H1 (cell line): ENCODE data around the gene DLL1.
A peak's percentile ranks its signal among the peaks of the same experiment; 100 is the strongest.

Experiments
- ATF3 ChIP-seq: IDR thresholded peaks from 2 replicates; pipeline ENCODE4 v1.6.1; 2011; ENCODE audit warnings: low read depth, mild to moderate bottlenecking, low read length; ENCODE audit not compliant: insufficient read depth
- CHD2 ChIP-seq: IDR thresholded peaks from 2 replicates; pipeline ENCODE4 v1.6.1; 2012; ENCODE audit warnings: low read length, improper control_type of control experiment
- CTCF ChIP-seq, 3 experiments: IDR thresholded peaks; 1 replicate in 2 of 3; 2 replicates in 1 of 3; pipeline versions ENCODE4 v1.5.1 to v1.6.1; 2011; ENCODE audit warnings: low read length in 3 of 3, mild to moderate bottlenecking in 3 of 3, inconsistent platforms in 2 of 3, low read depth in 1 of 3, moderate library complexity in 1 of 3; ENCODE audit not compliant: insufficient read depth in 1 of 3; ENCODE audit errors: control extremely low read depth in 1 of 3
- JUN ChIP-seq: IDR thresholded peaks from 2 replicates; pipeline ENCODE4 v1.6.1; 2011; ENCODE audit warnings: low read depth, mild to moderate bottlenecking, improper control_type of control experiment, low read length
- JUND ChIP-seq: IDR thresholded peaks from 2 replicates; pipeline ENCODE4 v1.6.1; 2011; ENCODE audit warnings: mild to moderate bottlenecking, improper control_type of control experiment, low read length
- MAX ChIP-seq: IDR thresholded peaks from 2 replicates; pipeline ENCODE4 v1.6.1; 2012; ENCODE audit warnings: inconsistent platforms
- POLR2A ChIP-seq, 2 experiments: IDR thresholded peaks; 1 replicate in 1 of 2; 2 replicates in 1 of 2; pipeline ENCODE4 v1.6.1; 2011; ENCODE audit warnings: low read depth in 2 of 2, low read length in 2 of 2, mild to moderate bottlenecking in 2 of 2; ENCODE audit errors: control extremely low read depth in 1 of 2
- POLR2AphosphoS5 ChIP-seq: IDR thresholded peaks from 2 replicates; pipeline ENCODE4 v1.6.1; 2011; ENCODE audit warnings: low read depth, low read length
- RAD21 ChIP-seq, 2 experiments: IDR thresholded peaks in 1 of 2; conservative IDR thresholded peaks in 1 of 2; 2 replicates each; pipeline ENCODE4 v1.6.1; 2011; ENCODE audit warnings: low read depth in 2 of 2, low read length in 2 of 2, improper control_type of control experiment in 1 of 2, inconsistent platforms in 1 of 2, mild to moderate bottlenecking in 1 of 2, moderate library complexity in 1 of 2
- TAF1 ChIP-seq: IDR thresholded peaks from 2 replicates; pipeline ENCODE4 v1.6.1; 2011; ENCODE audit warnings: mild to moderate bottlenecking, low read depth, low read length
- TEAD4 ChIP-seq: IDR thresholded peaks from 2 replicates; pipeline ENCODE4 v1.6.1; 2012; ENCODE audit warnings: low read depth, low read length, inconsistent platforms, mixed read lengths

- TF ChIP-seq CTCF (IDR thresholded peaks at IDR 0.05; ENCODE audit: control extremely low read depth in 1 of 3, insufficient read depth in 1 of 3, low read depth in 1 of 3, low read length in 3 of 3): peak in 1 of 3 experiments; percentile 7; a peak in 2 of 4 replicates
- TF ChIP-seq RAD21 (IDR thresholded peaks at IDR 0.05 in 1 of 2, conservative IDR thresholded peaks at IDR 0.05 in 1 of 2; ENCODE audit: low read depth in 2 of 2, low read length in 2 of 2): peak in 1 of 2 experiments; percentile 8; a peak in 2 of 4 replicates
- TF ChIP-seq CHD2: no peak
- TF ChIP-seq JUND: no peak
- no peak for TF ChIP-seq TEAD4
- TF ChIP-seq POLR2AphosphoS5: no peak
- TF ChIP-seq TAF1: no peak
- peak; percentile 88 for TF ChIP-seq MAX
- no peak for TF ChIP-seq POLR2A (IDR thresholded peaks at IDR 0.05; ENCODE audit: control extremely low read depth in 1 of 2, low read depth in 2 of 2, low read length in 2 of 2)
- no peak for TF ChIP-seq ATF3
- no peak for TF ChIP-seq JUN
Observed at GRCh38 chr6:170296423-170296745, 5.5 kb upstream of the DLL1 start.
